ENCODE data around the gene CORO2A. TPM values are rescaled to one million over a fixed set of nuclear protein-coding genes. Genes with fewer than 3 reads are reported as not detected.
"Not testable (repeated sequence)": the region's sequence is repeated elsewhere in the genome, so short reads cannot be mapped to it uniquely, and the experiment has no call there.

CORO2A gene
- total RNA-seq, 1 donor from 2014 or later = 1.7 TPM

DNA sequence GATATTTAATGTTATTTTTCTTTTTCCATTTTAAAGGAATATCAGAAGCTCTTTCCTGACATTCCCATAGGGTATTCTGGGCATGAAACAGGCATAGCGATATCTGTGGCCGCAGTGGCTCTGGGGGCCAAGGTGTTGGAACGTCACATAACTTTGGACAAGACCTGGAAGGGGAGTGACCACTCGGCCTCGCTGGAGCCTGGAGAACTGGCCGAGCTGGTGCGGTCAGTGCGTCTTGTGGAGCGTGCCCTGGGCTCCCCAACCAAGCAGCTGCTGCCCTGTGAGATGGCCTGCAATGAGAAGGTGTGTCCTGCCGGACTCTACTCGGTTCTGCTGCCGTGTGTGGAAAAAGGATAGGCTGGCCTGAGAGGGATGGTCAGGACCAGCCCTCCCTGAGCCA lies 111.7 kb downstream of the CORO2A start:
- DNase-seq = no peak

DNA sequence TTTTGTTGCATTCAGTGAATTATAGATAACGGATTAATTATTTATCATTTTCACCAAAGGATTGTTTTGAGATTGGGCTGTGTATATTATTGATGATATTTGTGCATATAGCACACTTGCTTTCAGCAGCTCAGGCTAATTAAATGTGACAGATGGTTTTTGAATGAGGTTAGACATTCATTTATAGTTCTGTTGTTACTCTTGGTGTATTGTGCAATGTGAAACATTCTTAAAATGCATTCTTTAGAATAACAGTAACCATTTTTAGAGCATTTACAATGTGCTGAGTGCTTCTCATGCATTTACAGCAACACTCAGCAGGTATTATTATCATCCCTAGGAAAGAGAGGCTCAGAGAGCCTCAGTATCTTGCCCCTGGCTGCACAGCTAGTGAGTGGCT lies 112.1 kb downstream of the CORO2A start:
- DNase-seq = no peak

DNA sequence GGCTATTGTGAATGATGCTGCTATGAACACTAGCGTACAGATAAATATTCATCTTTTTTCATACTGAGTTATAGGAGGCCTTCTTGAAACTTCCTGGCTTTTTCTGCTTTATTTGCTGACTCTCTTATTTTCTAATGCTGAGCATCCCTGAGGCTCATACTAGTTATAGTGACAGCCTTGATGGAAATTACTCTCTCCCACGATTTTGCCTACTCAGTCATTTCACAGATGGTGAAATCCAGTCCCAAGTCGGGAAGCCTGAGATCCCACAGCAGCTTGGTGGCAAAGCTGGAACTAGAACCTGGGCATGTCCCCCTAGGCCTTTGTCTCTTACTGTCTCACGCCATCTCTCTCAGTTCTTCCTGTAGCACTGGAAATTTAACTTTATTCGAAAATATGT lies 113.5 kb downstream of the CORO2A start:
- DNase-seq = no peak

DNA sequence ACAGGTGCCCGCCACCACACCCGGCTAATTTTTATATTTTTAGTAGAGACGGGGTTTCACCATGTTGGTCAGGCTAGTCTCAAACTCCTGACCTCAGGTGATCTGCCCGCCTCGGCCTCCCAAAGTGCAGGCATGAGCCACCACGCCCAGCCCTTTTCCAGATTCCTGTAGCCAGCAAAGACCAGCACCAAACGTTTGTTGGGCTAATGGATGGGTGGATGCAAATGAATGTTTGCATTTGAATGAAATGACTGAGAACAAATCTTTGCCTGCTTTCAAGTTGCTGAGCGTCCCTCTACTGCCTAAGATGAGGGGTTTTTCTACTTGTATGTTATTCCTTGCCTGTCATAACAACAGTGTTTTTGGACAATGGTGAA lies 115.9 kb downstream of the CORO2A start:
- DNase-seq = not testable (repeated sequence)

DNA sequence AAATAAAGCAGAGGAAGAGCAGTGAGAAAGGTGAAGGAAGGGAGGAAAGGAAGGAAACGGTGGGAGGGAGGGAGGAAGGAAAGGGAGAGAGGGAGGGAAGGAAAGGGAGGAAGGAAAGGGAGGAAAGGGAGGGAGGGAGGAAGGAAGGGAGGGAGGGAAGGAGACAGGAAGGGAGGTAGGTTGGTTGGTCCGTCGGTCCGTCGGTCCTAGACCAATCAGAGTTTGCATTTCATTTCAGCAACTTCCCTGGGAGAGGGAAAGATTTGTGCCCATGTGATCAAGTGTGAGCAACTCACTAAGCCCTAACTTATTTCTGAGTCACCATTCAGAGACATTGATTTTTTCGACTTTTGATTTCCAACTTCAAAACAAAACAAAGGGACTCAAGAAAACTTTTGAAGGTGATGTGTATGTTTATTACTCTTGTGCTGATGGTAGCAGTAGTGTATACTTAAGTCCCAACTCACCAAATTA lies 117.1 kb downstream of the CORO2A start:
- DNase-seq = peak; percentile 63

DNA sequence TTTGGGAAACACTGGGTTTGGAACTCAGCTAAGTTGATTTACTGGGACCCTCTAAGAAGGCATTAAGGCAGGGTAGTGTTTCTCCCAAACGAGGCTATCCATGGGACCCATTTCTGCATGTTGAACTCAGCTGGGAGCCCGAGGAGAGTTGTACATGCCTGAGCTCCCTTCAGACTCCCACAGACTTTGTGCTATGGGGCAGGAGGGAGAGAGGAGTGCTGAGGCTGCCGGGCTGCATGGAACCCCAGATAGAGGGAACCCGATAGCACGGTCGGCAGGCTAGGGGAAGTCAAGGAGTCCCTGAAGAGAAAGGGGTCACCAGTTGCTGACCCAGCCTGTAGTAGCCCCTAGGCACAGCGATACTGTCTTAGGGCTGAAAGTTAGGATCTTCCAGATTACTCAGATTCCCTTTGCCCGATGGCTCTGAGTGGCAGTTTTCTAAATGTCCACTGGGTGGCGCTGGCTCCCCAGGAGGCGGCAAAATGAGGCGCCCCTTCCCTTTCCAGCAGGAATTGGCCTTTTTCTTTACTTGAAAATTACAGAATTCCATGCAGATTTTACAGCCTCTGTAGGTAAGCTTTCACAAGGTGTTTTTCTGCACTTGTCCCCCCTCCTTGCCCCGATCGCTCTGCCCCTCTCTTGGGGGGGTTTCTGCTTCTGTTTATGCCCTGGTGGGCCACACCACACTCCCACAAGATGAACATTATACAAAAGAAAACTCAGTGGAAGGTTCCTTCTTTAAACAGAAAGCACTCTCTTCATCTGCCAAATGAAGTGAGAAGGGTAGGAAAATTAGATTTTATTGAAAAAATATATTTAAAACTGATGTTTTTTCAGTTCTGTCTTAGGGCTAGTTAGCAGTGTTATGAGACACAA lies 118.1 kb downstream of the CORO2A start:
- DNase-seq = peak; percentile 79

DNA sequence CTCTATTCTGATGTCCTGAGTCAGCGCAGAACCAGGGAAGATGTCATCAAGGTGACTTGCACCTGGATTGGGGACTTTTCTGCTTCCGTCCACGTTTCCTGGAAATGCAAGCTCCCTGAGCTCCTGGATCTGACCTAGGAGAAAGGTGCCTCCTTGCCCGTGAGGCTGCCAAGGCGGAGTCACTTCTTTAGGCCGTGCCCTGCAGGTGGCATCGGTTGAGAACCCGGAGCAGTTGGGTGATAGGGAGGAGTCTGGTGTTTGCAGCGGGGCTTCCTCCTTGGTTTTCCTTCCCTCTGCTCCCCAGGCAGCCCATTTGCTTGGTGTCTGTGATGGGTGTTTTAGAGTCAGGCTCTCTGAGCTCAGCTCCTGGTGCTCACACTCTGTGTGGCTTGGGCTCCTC lies 120.7 kb downstream of the CORO2A start:
- no peak for DNase-seq

Other genes with a start within 250 kb of the CORO2A start
- 6.0 and 12.9 TPM in 2 replicates for gene ANP32B, start 209.3 kb downstream of the CORO2A start, total RNA-seq
- 106 and 139 TPM in 2 replicates for gene NANS, start 135.9 kb downstream of the CORO2A start, total RNA-seq
- 1.5 and 4.8 TPM in 2 replicates for gene TRIM14, start 73.4 kb downstream of the CORO2A start, total RNA-seq
- 4.0 and 4.8 TPM in 2 replicates for gene TBC1D2, start 63.0 kb upstream of the CORO2A start, total RNA-seq